ENCODE data around the gene TMEM123.

The TMEM123 gene

GRCh38 chr11:102421261-102421660 lies 31.3 kb downstream of the TMEM123 start:
- no peak for DNase-seq

- DNase-seq = no peak
Measured at GRCh38 chr11:102420547-102420946, 32.0 kb downstream of the TMEM123 start.

GRCh38 chr11:102419181-102419580 lies 33.4 kb downstream of the TMEM123 start:
- DNase-seq = no peak

- DNase-seq = no peak
Measured at GRCh38 chr11:102416976-102417375, 35.6 kb downstream of the TMEM123 start.

- DNase-seq = no peak
Measured at GRCh38 chr11:102415304-102415916, 37.2 kb downstream of the TMEM123 start.

GRCh38 chr11:102414559-102414958 lies 38.0 kb downstream of the TMEM123 start:
- no peak for DNase-seq

GRCh38 chr11:102413497-102413896 lies 39.1 kb downstream of the TMEM123 start:
- DNase-seq = no peak

- DNase-seq = no peak
Measured at GRCh38 chr11:102411142-102411541, 41.4 kb downstream of the TMEM123 start.

GRCh38 chr11:102410382-102410784 lies 42.2 kb downstream of the TMEM123 start:
- DNase-seq = no peak

GRCh38 chr11:102408339-102408738 lies 44.2 kb downstream of the TMEM123 start:
- no peak for DNase-seq

- no peak for DNase-seq
Measured at GRCh38 chr11:102407901-102408300, 44.7 kb downstream of the TMEM123 start.

- no peak for DNase-seq
Measured at GRCh38 chr11:102406099-102406498, 46.5 kb downstream of the TMEM123 start.

GRCh38 chr11:102405501-102405900 lies 47.1 kb downstream of the TMEM123 start:
- no peak for DNase-seq

- DNase-seq = no peak
Measured at GRCh38 chr11:102402548-102402947, 50.0 kb downstream of the TMEM123 start.

- DNase-seq = no peak
Measured at GRCh38 chr11:102401905-102402304, 50.7 kb downstream of the TMEM123 start.

- no peak for DNase-seq
Measured at GRCh38 chr11:102400603-102401002, 52.0 kb downstream of the TMEM123 start.

GRCh38 chr11:102399189-102399588 lies 53.4 kb downstream of the TMEM123 start:
- DNase-seq = no peak

GRCh38 chr11:102398297-102398696 lies 54.3 kb downstream of the TMEM123 start:
- DNase-seq = no peak

- DNase-seq = no peak
Measured at GRCh38 chr11:102396708-102397563, 55.6 kb downstream of the TMEM123 start.

GRCh38 chr11:102395720-102396393 lies 56.7 kb downstream of the TMEM123 start:
- DNase-seq = no peak

- DNase-seq = no peak
Measured at GRCh38 chr11:102393272-102393730, 59.3 kb downstream of the TMEM123 start.

GRCh38 chr11:102391549-102392237 lies 60.9 kb downstream of the TMEM123 start:
- DNase-seq = no peak

Data from activated CD4-positive, CD25-positive, alpha-beta regulatory T cell treated with anti-CD3 and anti-CD28 coated beads, Interleukin-2, amount 50 U/mL, for 72 hours (primary cell).